ENCODE measurements around the gene CXXC5. TPM values are rescaled to one million over a fixed set of nuclear protein-coding genes. Genes with fewer than 3 reads are reported as not detected.

The CXXC5 gene
- total RNA-seq, 2 donors from 2014 or later, result 3.2 to 4.3 TPM

- H3K27me3 Mint-ChIP-seq, result no peaks in the 10 kb centered on the region
- H3K27ac Mint-ChIP-seq, result peak overlapping the region; percentile 90
- DNase-seq, result no peak
- H3K4me3 Mint-ChIP-seq, result no peak overlapping the region
- H3K9me3 ChIP-seq (ENCODE audit: control insufficient read depth, low read length, poor library complexity, severe bottlenecking), result no peaks in the 10 kb centered on the region
- peaks cover 29% of the 10 kb centered on the region for H3K4me1 Mint-ChIP-seq
- H3K36me3 Mint-ChIP-seq (ENCODE audit: low read depth), result peaks cover 3% of the 10 kb centered on the region
- ATAC-seq, result no peak
Observed at GRCh38 chr5:139634028-139634325, 14.2 kb upstream of the CXXC5 start.

GRCh38 chr5:139634541-139634940 lies 13.6 kb upstream of the CXXC5 start:
- no peaks in the 10 kb centered on the region for H3K9me3 ChIP-seq (ENCODE audit: control insufficient read depth, low read length, poor library complexity, severe bottlenecking)
- Mint-ChIP-seq H3K27ac (peak overlapping the region; percentile 90), H3K4me3 (peak overlapping the region; percentile 33), H3K36me3 (ENCODE audit: low read depth) (peaks cover 3% of the 10 kb centered on the region), H3K4me1 (peaks cover 31% of the 10 kb centered on the region), H3K27me3 (no peaks in the 10 kb centered on the region)
- DNase-seq, result no peak
- no peak for ATAC-seq

GRCh38 chr5:139635191-139635590 lies 13.0 kb upstream of the CXXC5 start:
- ATAC-seq (no peak), DNase-seq (no peak)
- Mint-ChIP-seq H3K27me3 (no peaks in the 10 kb centered on the region), H3K27ac (peak overlapping the region; percentile 90), H3K4me3 (no peak overlapping the region), H3K4me1 (peaks cover 32% of the 10 kb centered on the region), H3K36me3 (ENCODE audit: low read depth) (peaks cover 3% of the 10 kb centered on the region)
- H3K9me3 ChIP-seq (ENCODE audit: control insufficient read depth, low read length, poor library complexity, severe bottlenecking), result no peaks in the 10 kb centered on the region

- H3K4me3 Mint-ChIP-seq, result peak overlapping the region; percentile 76
- no peaks in the 10 kb centered on the region for H3K27me3 Mint-ChIP-seq
- peaks cover 3% of the 10 kb centered on the region for H3K36me3 Mint-ChIP-seq (ENCODE audit: low read depth)
- H3K9me3 ChIP-seq (ENCODE audit: control insufficient read depth, low read length, poor library complexity, severe bottlenecking), result no peaks in the 10 kb centered on the region
- peak; percentile 12 for ATAC-seq
- no peak for DNase-seq
- peak overlapping the region; percentile 90 for H3K27ac Mint-ChIP-seq
- H3K4me1 Mint-ChIP-seq, result peaks cover 32% of the 10 kb centered on the region
Observed at GRCh38 chr5:139635606-139636206, 12.4 kb upstream of the CXXC5 start.

GRCh38 chr5:139636207-139636792 lies 11.8 kb upstream of the CXXC5 start:
- Mint-ChIP-seq H3K4me3 (peak overlapping the region; percentile 76), H3K36me3 (ENCODE audit: low read depth) (peaks cover 3% of the 10 kb centered on the region), H3K27me3 (no peaks in the 10 kb centered on the region), H3K27ac (peak overlapping the region; percentile 90), H3K4me1 (peaks cover 32% of the 10 kb centered on the region)
- ATAC-seq (peak; percentile 84), DNase-seq (peak in 1 of 3 donors; percentile 56)
- H3K9me3 ChIP-seq (ENCODE audit: control insufficient read depth, low read length, poor library complexity, severe bottlenecking), result no peaks in the 10 kb centered on the region

- ATAC-seq (peak; percentile 24), DNase-seq (no peak)
- no peaks in the 10 kb centered on the region for H3K27me3 Mint-ChIP-seq
- no peaks in the 10 kb centered on the region for H3K9me3 ChIP-seq (ENCODE audit: control insufficient read depth, low read length, poor library complexity, severe bottlenecking)
- peak overlapping the region; percentile 90 for H3K27ac Mint-ChIP-seq
- peaks cover 3% of the 10 kb centered on the region for H3K36me3 Mint-ChIP-seq (ENCODE audit: low read depth)
- H3K4me1 Mint-ChIP-seq, result peaks cover 34% of the 10 kb centered on the region
- H3K4me3 Mint-ChIP-seq, result peak overlapping the region; percentile 76
Observed at GRCh38 chr5:139636975-139637408, 11.2 kb upstream of the CXXC5 start.

- DNase-seq, result peak in 2 of 3 donors; percentile 31 to 38
- ATAC-seq, result peak; percentile 50
- H3K27ac Mint-ChIP-seq, result no peak overlapping the region
Observed at GRCh38 chr5:139637438-139638089, 10.6 kb upstream of the CXXC5 start.

GRCh38 chr5:139638090-139638735 lies 9.9 kb upstream of the CXXC5 start:
- no peak for ATAC-seq
- peaks cover 2% of the 10 kb centered on the region for H3K36me3 Mint-ChIP-seq (ENCODE audit: low read depth)
- H3K9me3 ChIP-seq (ENCODE audit: control insufficient read depth, low read length, poor library complexity, severe bottlenecking), result no peaks in the 10 kb centered on the region
- peak overlapping the region; percentile 71 for H3K4me3 Mint-ChIP-seq
- no peak overlapping the region for H3K27ac Mint-ChIP-seq
- no peak for DNase-seq
- no peaks in the 10 kb centered on the region for H3K27me3 Mint-ChIP-seq
- peaks cover 33% of the 10 kb centered on the region for H3K4me1 Mint-ChIP-seq

More at GRCh38 chr5:139637438-139638089, 10.6 kb upstream of the CXXC5 start:
- peak overlapping the region; percentile 76 for H3K4me3 Mint-ChIP-seq
- H3K36me3 Mint-ChIP-seq (ENCODE audit: low read depth), result peaks cover 3% of the 10 kb centered on the region
- H3K9me3 ChIP-seq (ENCODE audit: control insufficient read depth, low read length, poor library complexity, severe bottlenecking), result no peaks in the 10 kb centered on the region
- no peaks in the 10 kb centered on the region for H3K27me3 Mint-ChIP-seq
- H3K4me1 Mint-ChIP-seq, result peaks cover 34% of the 10 kb centered on the region

- Mint-ChIP-seq H3K27ac (no peak overlapping the region), H3K4me1 (peaks cover 33% of the 10 kb centered on the region), H3K27me3 (no peaks in the 10 kb centered on the region), H3K4me3 (peak overlapping the region; percentile 71), H3K36me3 (ENCODE audit: low read depth) (no peaks in the 10 kb centered on the region)
- ATAC-seq (no peak), DNase-seq (peak in 1 of 3 donors; percentile 0)
- H3K9me3 ChIP-seq (ENCODE audit: control insufficient read depth, low read length, poor library complexity, severe bottlenecking), result no peaks in the 10 kb centered on the region
Observed at GRCh38 chr5:139638736-139639618, 9.2 kb upstream of the CXXC5 start.

- H3K27me3 Mint-ChIP-seq, result no peaks in the 10 kb centered on the region
- no peaks in the 10 kb centered on the region for H3K9me3 ChIP-seq (ENCODE audit: control insufficient read depth, low read length, poor library complexity, severe bottlenecking)
- ATAC-seq (no peak), DNase-seq (peak in 1 of 3 donors; percentile 8)
- H3K4me1 Mint-ChIP-seq, result peaks cover 32% of the 10 kb centered on the region
- H3K27ac Mint-ChIP-seq, result peak overlapping the region; percentile 29
- no peaks in the 10 kb centered on the region for H3K36me3 Mint-ChIP-seq (ENCODE audit: low read depth)
- no peak overlapping the region for H3K4me3 Mint-ChIP-seq
Observed at GRCh38 chr5:139639619-139640380, 8.3 kb upstream of the CXXC5 start.

GRCh38 chr5:139640421-139641115 lies 7.6 kb upstream of the CXXC5 start:
- H3K4me1 Mint-ChIP-seq, result peaks cover 27% of the 10 kb centered on the region
- peak overlapping the region; percentile 29 for H3K27ac Mint-ChIP-seq
- H3K27me3 Mint-ChIP-seq, result no peaks in the 10 kb centered on the region
- no peaks in the 10 kb centered on the region for H3K36me3 Mint-ChIP-seq (ENCODE audit: low read depth)
- H3K9me3 ChIP-seq (ENCODE audit: control insufficient read depth, low read length, poor library complexity, severe bottlenecking), result no peaks in the 10 kb centered on the region
- ATAC-seq (no peak), DNase-seq (peak in 1 of 3 donors; percentile 6)
- no peak overlapping the region for H3K4me3 Mint-ChIP-seq

Data from T-helper 17 cell (primary cell).